SK-N-SH (cell line): ENCODE measurements around the gene ZFX. TPM values are rescaled to one million over a fixed set of nuclear protein-coding genes. Genes with fewer than 3 reads are reported as not detected.

Experiments used
- CTCF ChIA-PET: fragments of 300-600, 350-600 bp; formaldehyde crosslinking; extraction: SDS; loops from one replicate; lab custom pipeline; 2021; lab: Yijun Ruan, JAX
- POLR2A ChIA-PET: fragments of 350-600 bp; sonication (Branson Sonifier 250); formaldehyde crosslinking; extraction: SDS; loops from one replicate; lab custom pipeline; 2020; ENCODE audit warnings: antibody characterized with exemption, inconsistent platforms; lab: Yijun Ruan, JAX
- DNase-seq: peaks from one replicate; pipeline ENCODE4 v3.0.0; 2012
- H2AFZ ChIP-seq: fragments of 200-600 bp; sonication (generic); 2 replicates; pipeline ENCODE4 v1.8.1; 2016; ENCODE audit warnings: antibody characterized with exemption, mild to moderate bottlenecking, low read depth
- H3F3A ChIP-seq: fragments of 200-600 bp; sonication (generic); replicated peaks from 2 replicates; pipeline ENCODE3; 2016; ENCODE audit warnings: antibody characterized with exemption, mild to moderate bottlenecking; ENCODE audit not compliant: insufficient read depth
- H3K27ac ChIP-seq, 2 experiments: fragments of 200-500 bp in 1 of 2; fragments of 200-600 bp in 1 of 2; sonication (Bioruptor generic) in 1 of 2; sonication (generic), shearing (Covaris generic) in 1 of 2; 2 replicates each; pipeline versions ENCODE4 v1.5.1 to v1.6.1; 2014 to 2016; ENCODE audit warnings: low read depth in 2 of 2, inconsistent platforms in 1 of 2, low read length in 1 of 2, mild to moderate bottlenecking in 1 of 2, mixed read lengths in 1 of 2
- H3K27me3 ChIP-seq: fragments of 200-600 bp; sonication (generic), shearing (Covaris generic); 2 replicates; pipeline ENCODE4 v1.6.1; 2016; ENCODE audit warnings: mixed run types; ENCODE audit not compliant: insufficient read depth
- H3K36me3 ChIP-seq, 2 experiments: fragments of 200-500 bp in 1 of 2; fragments of 200-600 bp in 1 of 2; sonication (Bioruptor generic) in 1 of 2; sonication (generic) in 1 of 2; replicated peaks in 1 of 2; 2 replicates each; pipeline versions ENCODE3 to v1.5.1; 2014 to 2016; ENCODE audit warnings: low read length in 1 of 2, mild to moderate bottlenecking in 1 of 2; ENCODE audit not compliant: insufficient read depth in 2 of 2, control insufficient read depth in 1 of 2
- H3K4me1 ChIP-seq, 2 experiments: fragments of 200-500 bp in 1 of 2; fragments of 200-600 bp in 1 of 2; sonication (Bioruptor generic) in 1 of 2; sonication (generic), shearing (Covaris generic) in 1 of 2; 2 replicates each; pipeline versions ENCODE4 v1.5.1 to v1.6.1; 2014 to 2016; ENCODE audit warnings: low read depth in 1 of 2, low read length in 1 of 2, mixed run types in 1 of 2; ENCODE audit not compliant: insufficient read depth in 2 of 2, control insufficient read depth in 1 of 2
- H3K4me2 ChIP-seq: fragments of 200-600 bp; sonication (generic), shearing (Covaris generic); 2 replicates; pipeline ENCODE4 v1.6.1; 2017; ENCODE audit warnings: mixed run types
- H3K4me3 ChIP-seq, 2 experiments: fragments of 200-500 bp in 1 of 2; fragments of 200-600 bp in 1 of 2; sonication (Bioruptor generic) in 1 of 2; sonication (generic), shearing (Covaris generic) in 1 of 2; 2 replicates each; pipeline versions ENCODE4 v1.5.1 to v1.8.1; 2014 to 2016; ENCODE audit warnings: low read depth in 2 of 2, inconsistent platforms in 1 of 2, low read length in 1 of 2, mild to moderate bottlenecking in 1 of 2, mixed read lengths in 1 of 2, moderate library complexity in 1 of 2
- H3K79me2 ChIP-seq: fragments of 200-600 bp; sonication (generic); 2 replicates; pipeline ENCODE4 v1.8.1; 2017; ENCODE audit warnings: mild to moderate bottlenecking; ENCODE audit not compliant: insufficient read depth
- H3K9ac ChIP-seq: fragments of 200-600 bp; sonication (generic); 2 replicates; pipeline ENCODE4 v1.6.1; 2017; ENCODE audit warnings: mixed run types
- H3K9me2 ChIP-seq: fragments of 200-600 bp; sonication (generic); 2 replicates; pipeline ENCODE4 v1.6.1; 2017; ENCODE audit warnings: mixed run types
- H3K9me3 ChIP-seq: fragments of 200-600 bp; sonication (generic); 2 replicates; pipeline ENCODE4 v1.6.1; 2017; ENCODE audit warnings: mixed run types, mild to moderate bottlenecking, moderate library complexity
- H4K20me1 ChIP-seq: fragments of 200-600 bp; sonication (generic); 2 replicates; pipeline ENCODE4 v1.6.1; 2017; ENCODE audit warnings: mild to moderate bottlenecking, mixed run types; ENCODE audit not compliant: insufficient read depth
- CHD2 ChIP-seq: fragments of 150-350 bp; IDR thresholded peaks from 2 replicates; pipeline ENCODE4 v1.6.1; 2018; ENCODE audit warnings: low read length; ENCODE audit not compliant: partially characterized antibody
- CTCF ChIP-seq: fragments of 200-600 bp; sonication (generic); IDR thresholded peaks from 2 replicates; pipeline ENCODE4 v1.6.1; 2017; ENCODE audit warnings: antibody characterized with exemption, mild to moderate bottlenecking, moderate library complexity
- EP300 ChIP-seq, 2 experiments: IDR thresholded peaks; 2 replicates each; pipeline versions ENCODE4 v1.4.0 to v1.6.1; 2012; ENCODE audit warnings: borderline replicate concordance in 1 of 2, low read depth in 1 of 2, low read length in 1 of 2
- GATA2 ChIP-seq: sonication (generic); formaldehyde crosslinking; IDR thresholded peaks from 2 replicates; pipeline ENCODE4 v1.5.0; 2020; ENCODE audit warnings: mild to moderate bottlenecking, missing genetic modification reagents
- NFIC ChIP-seq: IDR thresholded peaks from 2 replicates; pipeline ENCODE4 v1.4.0; 2012; ENCODE audit warnings: borderline replicate concordance
- POLR2AphosphoS5 ChIP-seq: IDR thresholded peaks from 2 replicates; pipeline ENCODE4 v1.6.1; 2012; ENCODE audit warnings: low read depth, low read length
- REST ChIP-seq: IDR thresholded peaks from 2 replicates; pipeline ENCODE4 v1.6.1; 2012; ENCODE audit warnings: mild to moderate bottlenecking, low read depth, low read length, moderate library complexity
- SIN3A ChIP-seq: IDR thresholded peaks from 2 replicates; pipeline ENCODE4 v1.6.1; 2012; ENCODE audit warnings: low read depth, mild to moderate bottlenecking, low read length, moderate library complexity, borderline replicate concordance
- TAF1 ChIP-seq: IDR thresholded peaks from 2 replicates; pipeline ENCODE4 v1.6.1; 2012; ENCODE audit warnings: low read depth, mild to moderate bottlenecking, low read length, moderate library complexity, borderline replicate concordance
- USF1 ChIP-seq: IDR thresholded peaks from 2 replicates; pipeline ENCODE4 v1.4.0; 2012; ENCODE audit warnings: low read depth, borderline replicate concordance
- WGBS: methylation state at CpG from one replicate; pipeline ENCODE4 v1.1.6; 2017; ENCODE audit warnings: low lambda C conversion rate; 5-methylcytosine and 5-hydroxymethylcytosine counted together
- polyA plus RNA-seq, 3 experiments: library from polyadenylated mRNA; depleted of rRNA; stranded (reverse); fragments of >200 nt; gene quantifications; 2 replicates each; pipeline ENCODE4 v1.2.3, GENCODE V29; 2012

ZFX gene
- polyA plus RNA-seq, 1 of the 3 experiments (the other 2 are of a cell fraction): 9.0 TPM

GRCh38 chrX:24243188-24243587 lies 93.7 kb downstream of the ZFX start:
- no peak overlapping the region for H2AFZ ChIP-seq
- no peak overlapping the region for H3K4me3 ChIP-seq
- H3K4me1 ChIP-seq: peaks cover 0 to 13% of the 10 kb centered on the region in 2 experiments; a peak in 1 of 4 replicates
- no peaks in the 10 kb centered on the region for H3K79me2 ChIP-seq
- no peaks in the 10 kb centered on the region for H3K9me3 ChIP-seq
- no peaks in the 10 kb centered on the region for H4K20me1 ChIP-seq
- H3K27me3 ChIP-seq: no peaks in the 10 kb centered on the region; the same call in 1 of the 2 replicates
- peaks cover 15% of the 10 kb centered on the region for H3F3A ChIP-seq
- 50% methylated on average over 5 of the region's 5 CpGs for WGBS
- no peak for DNase-seq
- H3K36me3 ChIP-seq: no peaks in the 10 kb centered on the region
- TF ChIP-seq TAF1 (no peak), GATA2 (CRISPR knock-in tag) (no peak), EP300 (IDR thresholded peaks at IDR 0.05; ENCODE audit: borderline replicate concordance in 1 of 2, low read depth in 1 of 2, low read length in 1 of 2) (no peak), CHD2 (no peak), REST (no peak), CTCF (no peak), NFIC (no peak), POLR2AphosphoS5 (no peak), USF1 (no peak), SIN3A (no peak)
- peak overlapping the region in 1 of 2 experiments; percentile 6; a peak in 1 of 4 replicates for H3K27ac ChIP-seq
- ChIA-PET POLR2A (no interaction called here), CTCF (interaction anchor here (0.6 to 1.8 kb wide), 8 partner anchors 10 to 366 kb away, joined by 3 to 14 read pairs (median 3); no protein-coding TSS in a partner anchor)
- no peak overlapping the region for H3K4me2 ChIP-seq
- H3K9ac ChIP-seq: no peak overlapping the region
- H3K9me2 ChIP-seq: no peaks in the 10 kb centered on the region
